K562 (cell line): ENCODE results near the gene PPP1CC. TPM values are rescaled to one million over a fixed set of nuclear protein-coding genes. Genes with fewer than 3 reads are reported as not detected.

Source experiments
- ATAC-seq: fragments of 200-7000 bp; cut with Tn5 transposase; 3 replicates; pipeline ENCODE4 v1.9.1; 2020; ENCODE audit warnings: moderate library complexity
- BruUV-seq: library from RNA; stranded (reverse); fragments of 400-500 nt; replicated peaks from 2 replicates; lab custom pipeline; 2021; lab: Mats Ljungman, UMichigan
- CTCF ChIA-PET: fragments of 300-600 bp; formaldehyde crosslinking; extraction: SDS; loops from one replicate; lab custom pipeline; 2021; ENCODE audit warnings: low intra/inter-chr PET ratio; lab: Yijun Ruan, JAX
- POLR2A ChIA-PET: fragments of 300-600, 350-650 bp; sonication (Branson Sonifier 250); formaldehyde crosslinking; extraction: SDS; loops from one replicate; lab custom pipeline; 2021; ENCODE audit warnings: antibody characterized with exemption, inconsistent platforms; lab: Yijun Ruan, JAX
- DNase-seq, 4 experiments: peaks; one replicate each; pipeline versions ENCODE4 v3.0.0 to v3.0.0-alpha.2; 2011 to 2018; ENCODE audit warnings: low spot score in 3 of 4, mixed read lengths in 3 of 4; ENCODE audit errors: extremely low read depth in 1 of 4
- FAIRE-seq: peaks from 2 replicates; lab custom pipeline; 2011; peaks lifted over from hg19 to GRCh38; lab: Jason Lieb, UNC
- H2AFZ ChIP-seq: 2 replicates; pipeline ENCODE4 v1.6.0; 2011; ENCODE audit warnings: low read depth, low read length, control low read depth, inconsistent platforms
- H3K27ac ChIP-seq: fragments of 200-600 bp; 3 replicates; pipeline ENCODE4 v1.8.0; 2011; ENCODE audit warnings: low read depth, mild to moderate bottlenecking, control low read depth, inconsistent platforms, low read length, moderate library complexity, mixed read lengths; ENCODE audit errors: extremely low read depth
- H3K27me3 ChIP-seq, 2 experiments: fragments of 300-600 bp in 1 of 2; 2 replicates in 1 of 2; 3 replicates in 1 of 2; pipeline versions ENCODE4 v1.6.0 to v1.8.0; 2011; ENCODE audit warnings: inconsistent platforms in 2 of 2, low read length in 2 of 2, mild to moderate bottlenecking in 1 of 2, mixed read lengths in 1 of 2, moderate library complexity in 1 of 2; ENCODE audit not compliant: control insufficient read depth in 2 of 2, insufficient read depth in 2 of 2
- H3K36me3 ChIP-seq: fragments of 300-600 bp; 3 replicates; pipeline ENCODE4 v1.8.0; 2011; ENCODE audit warnings: mild to moderate bottlenecking, low read length, inconsistent platforms; ENCODE audit not compliant: control insufficient read depth, insufficient read depth
- H3K4me1 ChIP-seq, 2 experiments: fragments of 200-600 bp in 1 of 2; replicated peaks in 1 of 2; 2 replicates in 1 of 2; 3 replicates in 1 of 2; pipeline versions ENCODE4 v1.5.1 to v1.8.0; 2011; ENCODE audit warnings: inconsistent platforms in 2 of 2, low read length in 2 of 2, mild to moderate bottlenecking in 1 of 2, mixed read lengths in 1 of 2, moderate library complexity in 1 of 2; ENCODE audit not compliant: control insufficient read depth in 2 of 2, insufficient read depth in 2 of 2
- H3K4me2 ChIP-seq: 2 replicates; pipeline ENCODE4 v1.6.1; 2011; ENCODE audit warnings: low read length, control low read depth, inconsistent platforms, mixed read lengths; ENCODE audit not compliant: insufficient read depth
- H3K4me3 ChIP-seq: fragments of 200-600 bp; sonication (generic), shearing (Covaris generic); 2 replicates; pipeline ENCODE4 v1.5.1; 2016; ENCODE audit warnings: control low read depth, inconsistent platforms
- H3K79me2 ChIP-seq: fragments of 200-600 bp; 3 replicates; pipeline ENCODE4 v1.8.0; 2011; ENCODE audit warnings: low read length, inconsistent platforms; ENCODE audit not compliant: control insufficient read depth, insufficient read depth
- H3K9ac ChIP-seq, 2 experiments: 2 replicates each; pipeline versions ENCODE4 v1.6.0 to v1.6.1; 2011; ENCODE audit warnings: low read depth in 2 of 2, low read length in 2 of 2, control low read depth in 1 of 2, inconsistent platforms in 1 of 2, mild to moderate bottlenecking in 1 of 2, mixed read lengths in 1 of 2; ENCODE audit not compliant: insufficient read depth in 1 of 2
- H3K9me1 ChIP-seq: one replicate; pipeline ENCODE4 v1.6.0; 2011; ENCODE audit warnings: inconsistent platforms, mild to moderate bottlenecking, low read length, moderate library complexity; ENCODE audit not compliant: control insufficient read depth, insufficient read depth
- H3K9me3 ChIP-seq: replicated peaks from 2 replicates; pipeline ENCODE4 v1.5.1; 2011; ENCODE audit warnings: low read depth, low read length, inconsistent platforms; ENCODE audit not compliant: control insufficient read depth, insufficient read depth
- H4K20me1 ChIP-seq: replicated peaks from 2 replicates; pipeline ENCODE4 v1.6.1; 2011; ENCODE audit warnings: low read length, inconsistent platforms, mixed read lengths; ENCODE audit not compliant: control insufficient read depth, insufficient read depth
- CTBP1 ChIP-seq: fragments of 450-650 bp; IDR thresholded peaks from 2 replicates; pipeline ENCODE4 v1.6.1; 2016; ENCODE audit warnings: borderline replicate concordance
- RBFOX2 ChIP-seq: fragments of 200-400 bp; formaldehyde crosslinking; IDR thresholded peaks from 2 replicates; pipeline ENCODE4 v1.6.1; 2017; ENCODE audit warnings: low read depth, mild to moderate bottlenecking, low read length, moderate library complexity
- SPI1 ChIP-seq: IDR thresholded peaks from 2 replicates; pipeline ENCODE4 v1.6.1; 2011; ENCODE audit warnings: low read depth, low read length, control low read depth, borderline replicate concordance
- SREBF1 ChIP-seq: fragments of 150-350 bp; IDR thresholded peaks from 2 replicates; pipeline ENCODE4 v1.6.1; 2014; ENCODE audit warnings: antibody characterized with exemption, low read depth, low read length, borderline replicate concordance
- WGBS: fragments of 100-300 bp; shearing (Covaris generic); methylation state at CpG from one replicate; pipeline ENCODE4 v1.1.6; 2016; ENCODE audit warnings: low coverage, mixed read lengths; ENCODE audit not compliant: insufficient coverage; ENCODE audit errors: missing lambda C conversion rate; 5-methylcytosine and 5-hydroxymethylcytosine counted together
- in situ Hi-C: fragments of 300-500 bp; cut with MboI; formaldehyde crosslinking; loops from 4 replicates; pipeline ENCODE4 v1.15.0; 2018; ENCODE audit warnings: inconsistent platforms, mixed read lengths
- intact Hi-C: fragments of 100-400 bp; cut with micrococcal nuclease; formaldehyde crosslinking; loops from 2 replicates; pipeline ENCODE4 v1.14.2; 2022
- polyA plus RNA-seq, 8 experiments: library from polyadenylated mRNA; depleted of rRNA in 4 of 8; stranded (reverse) in 5 of 8; unstranded in 3 of 8; fragments of >200 nt; fragmentation: Nextera tagmentation in 2 of 8; fragmentation: Illumina TruSeq in 1 of 8; extraction: Ambion mirVana in 2 of 8; extraction: Trizol in 1 of 8; gene quantifications; 2 replicates each; pipeline versions ENCODE4 v1.2.1 to v1.2.3, GENCODE V29; 2011 to 2014; ENCODE audit warnings: inconsistent platforms in 1 of 8, missing spikeins in 1 of 8
- total RNA-seq, 7 experiments: library from RNA; depleted of rRNA in 6 of 7; stranded (reverse); fragments of >200 nt in 6 of 7; fragmentation: Illumina TruSeq in 2 of 7; extraction: Trizol in 2 of 7; gene quantifications; 2 replicates each; pipeline versions ENCODE4 v1.2.1 to v1.2.3, GENCODE V29; 2011 to 2021; ENCODE audit warnings: low replicate concordance in 1 of 7

PPP1CC gene
- total and polyA plus RNA-seq, 9 of the 15 experiments (the other 6 are each of a cell fraction or from before 2014, with no cell fraction given), result 67.4 to 286 (median 195) TPM

- Histone ChIP-seq H3K27ac (no peak overlapping the region), H3K27me3 (no peaks in the 10 kb centered on the region), H3K4me1 (peaks cover 3 to 7% of the 10 kb centered on the region in 2 experiments; a peak in 4 of 5 replicates), H3K79me2 (no peaks in the 10 kb centered on the region), H3K9me3 (no peaks in the 10 kb centered on the region), H3K4me3 (no peak overlapping the region), H3K36me3 (no peaks in the 10 kb centered on the region), H2AFZ (no peak overlapping the region), H3K4me2 (no peak overlapping the region)
- FAIRE-seq (no peak), DNase-seq (no peak)
- BruUV-seq, result no TSS peak
- WGBS, result 38% methylated on average over 7 of the region's 7 CpGs
- ChIA-PET POLR2A (interaction anchor here (1.0 kb wide), 1 partner anchor 11 kb away, joined by 3 read pairs; no protein-coding TSS in a partner anchor), CTCF (no interaction called here)
- in situ Hi-C loops, result no loop called here
- intact Hi-C loops, result no loop called here
- 0 out of 2 replicates have a peak, but pooled peaks have one; percentile 10 for TF ChIP-seq SPI1
- no peak for TF ChIP-seq SREBF1
- TF ChIP-seq CTBP1, result peak; percentile 22; the same call in 1 of the 2 replicates
- TF ChIP-seq, all 486 proteins: peak for 2
- Histone ChIP-seq H3K9ac (no peak overlapping the region), H3K9me1 (no peaks in the 10 kb centered on the region), H4K20me1 (no peaks in the 10 kb centered on the region)
- ATAC-seq, result no peak
These were observed 20.9 kb upstream of the PPP1CC start for GRCh38 chr12:110763583-110763982.

- Histone ChIP-seq H2AFZ (no peak overlapping the region), H3K79me2 (no peaks in the 10 kb centered on the region), H3K4me2 (no peak overlapping the region), H3K4me3 (no peak overlapping the region), H3K27me3 (no peaks in the 10 kb centered on the region), H3K27ac (no peak overlapping the region), H3K36me3 (no peaks in the 10 kb centered on the region), H3K9ac (no peak overlapping the region), H4K20me1 (no peaks in the 10 kb centered on the region), H3K9me3 (no peaks in the 10 kb centered on the region), H3K9me1 (no peaks in the 10 kb centered on the region), H3K4me1 (peaks cover 3 to 7% of the 10 kb centered on the region in 2 experiments; a peak in 4 of 5 replicates)
- ATAC-seq (peak; percentile 37; the same call in 1 of the 3 replicates), FAIRE-seq (no peak), DNase-seq (peak in 2 of 4 experiments; percentile 29 to 52)
- 38% methylated on average over 3 of the region's 3 CpGs for WGBS
- in situ Hi-C loops (no loop called here), intact Hi-C loops (no loop called here)
- POLR2A ChIA-PET, result interaction anchor here (0.7 to 1.0 kb wide), 2 partner anchors 12 to 117 kb away, joined by 3 to 4 read pairs; no protein-coding TSS in a partner anchor
- no TSS peak for BruUV-seq
- CTCF ChIA-PET, result no interaction called here
- TF ChIP-seq RBFOX2, result no peak
These were observed 20.2 kb upstream of the PPP1CC start for GRCh38 chr12:110762891-110763290.
